NCI-H2196 (cell line): ENCODE measurements around the gene MGAT3.

ENCODE experiments used
- DNase-seq: peaks from one replicate; lab custom pipeline; 2025; ENCODE audit not compliant: unreplicated experiment; lab: John Stamatoyannopoulos, UW

MGAT3 gene

GRCh38 chr22:39469681-39470450 lies 13.1 kb downstream of the MGAT3 start:
- no peak for DNase-seq

GRCh38 chr22:39470451-39471291 lies 13.9 kb downstream of the MGAT3 start:
- no peak for DNase-seq

GRCh38 chr22:39471381-39472141 lies 14.7 kb downstream of the MGAT3 start:
- no peak for DNase-seq

GRCh38 chr22:39472570-39473556 lies 16.1 kb downstream of the MGAT3 start:
- peak; percentile 7 for DNase-seq

- DNase-seq, result no peak
Measured at GRCh38 chr22:39473851-39474250, 17.0 kb downstream of the MGAT3 start.

- no peak for DNase-seq
Measured at GRCh38 chr22:39474351-39475111, 17.7 kb downstream of the MGAT3 start.

GRCh38 chr22:39475337-39475736 lies 18.5 kb downstream of the MGAT3 start:
- DNase-seq, result no peak

- no peak for DNase-seq
Measured at GRCh38 chr22:39475902-39476301, 19.1 kb downstream of the MGAT3 start.

- no peak for DNase-seq
Measured at GRCh38 chr22:39476664-39477063, 19.9 kb downstream of the MGAT3 start.

- DNase-seq, result no peak
Measured at GRCh38 chr22:39477542-39477941, 20.7 kb downstream of the MGAT3 start.

GRCh38 chr22:39478441-39478850 lies 21.6 kb downstream of the MGAT3 start:
- no peak for DNase-seq

GRCh38 chr22:39479254-39479653 lies 22.4 kb downstream of the MGAT3 start:
- DNase-seq, result no peak

GRCh38 chr22:39480557-39480956 lies 23.7 kb downstream of the MGAT3 start:
- DNase-seq, result no peak

GRCh38 chr22:39481054-39481453 lies 24.2 kb downstream of the MGAT3 start:
- DNase-seq, result no peak

GRCh38 chr22:39481595-39481994 lies 24.8 kb downstream of the MGAT3 start:
- no peak for DNase-seq

- DNase-seq, result peak; percentile 8
Measured at GRCh38 chr22:39482768-39483167, 26.0 kb downstream of the MGAT3 start.

GRCh38 chr22:39486951-39487825 lies 30.4 kb downstream of the MGAT3 start:
- no peak for DNase-seq

- DNase-seq, result no peak
Measured at GRCh38 chr22:39487826-39488520, 31.2 kb downstream of the MGAT3 start.
